Activated CD4-positive, alpha-beta T cell treated with anti-CD3 and anti-CD28 coated beads for 24 hours (primary cell): ENCODE data around the gene HIGD1C.
"Not testable (repeated sequence)": the region's sequence is repeated elsewhere in the genome, so short reads cannot be mapped to it uniquely, and the experiment has no call there.

Experiments
- DNase-seq, 2 donors: peaks; one replicate each; pipeline ENCODE4 v3.0.0-alpha.2; 2020; ENCODE audit warnings: low read depth in 2 of 2

The HIGD1C gene

DNA sequence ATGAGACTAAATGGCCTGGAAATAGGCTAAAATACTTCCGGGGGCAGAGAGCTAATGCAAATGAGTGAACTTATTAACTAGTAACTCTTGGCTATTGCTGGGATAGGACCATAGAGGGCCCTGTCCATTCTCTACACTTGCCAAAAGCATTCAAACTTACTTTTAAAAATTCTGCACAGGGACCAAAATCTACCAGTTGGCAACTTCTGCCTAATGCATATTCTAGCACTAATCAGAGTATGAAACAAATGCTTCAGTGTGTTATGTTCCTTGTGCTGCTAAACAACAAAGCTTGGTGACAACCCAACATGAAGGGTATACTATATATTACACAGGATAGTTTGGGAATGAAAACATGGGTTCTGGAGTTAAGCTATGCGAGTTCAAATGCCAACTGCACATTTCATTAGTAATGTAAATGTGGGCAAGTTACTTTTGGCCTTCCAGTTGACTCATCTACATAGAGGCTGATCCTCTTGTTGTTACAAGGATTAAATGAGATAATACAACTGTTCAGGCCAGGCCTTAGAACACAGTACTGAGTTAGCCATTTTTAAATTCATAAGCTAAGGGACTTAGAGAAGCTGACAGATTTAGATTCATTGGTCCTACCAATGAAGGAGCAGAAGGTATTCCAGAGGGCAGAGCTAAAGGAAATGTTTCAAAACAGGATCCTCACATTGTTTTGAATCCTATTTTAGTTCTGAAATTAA, 32.4 kb downstream of the HIGD1C start:
- DNase-seq, result no peak

DNA sequence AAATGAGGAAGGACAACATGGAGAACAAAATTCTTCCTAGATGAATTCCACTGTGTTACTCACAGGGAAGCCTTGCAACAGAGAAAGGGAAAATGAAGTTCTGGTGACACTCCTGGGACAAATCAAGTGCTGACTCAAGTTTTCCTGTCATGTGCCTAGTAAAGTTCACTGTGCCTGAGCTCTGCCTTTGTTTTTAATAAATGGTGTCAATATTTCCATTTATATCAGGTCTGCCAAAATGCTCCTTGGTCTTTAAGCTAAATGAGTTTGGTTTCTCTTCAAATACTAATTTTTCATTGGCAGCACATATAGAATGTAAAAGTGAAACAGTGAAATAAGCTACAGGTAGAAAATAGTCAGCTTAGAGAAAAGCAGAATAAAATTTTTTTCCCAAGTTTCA, 33.0 kb downstream of the HIGD1C start:
- DNase-seq, result no peak

DNA sequence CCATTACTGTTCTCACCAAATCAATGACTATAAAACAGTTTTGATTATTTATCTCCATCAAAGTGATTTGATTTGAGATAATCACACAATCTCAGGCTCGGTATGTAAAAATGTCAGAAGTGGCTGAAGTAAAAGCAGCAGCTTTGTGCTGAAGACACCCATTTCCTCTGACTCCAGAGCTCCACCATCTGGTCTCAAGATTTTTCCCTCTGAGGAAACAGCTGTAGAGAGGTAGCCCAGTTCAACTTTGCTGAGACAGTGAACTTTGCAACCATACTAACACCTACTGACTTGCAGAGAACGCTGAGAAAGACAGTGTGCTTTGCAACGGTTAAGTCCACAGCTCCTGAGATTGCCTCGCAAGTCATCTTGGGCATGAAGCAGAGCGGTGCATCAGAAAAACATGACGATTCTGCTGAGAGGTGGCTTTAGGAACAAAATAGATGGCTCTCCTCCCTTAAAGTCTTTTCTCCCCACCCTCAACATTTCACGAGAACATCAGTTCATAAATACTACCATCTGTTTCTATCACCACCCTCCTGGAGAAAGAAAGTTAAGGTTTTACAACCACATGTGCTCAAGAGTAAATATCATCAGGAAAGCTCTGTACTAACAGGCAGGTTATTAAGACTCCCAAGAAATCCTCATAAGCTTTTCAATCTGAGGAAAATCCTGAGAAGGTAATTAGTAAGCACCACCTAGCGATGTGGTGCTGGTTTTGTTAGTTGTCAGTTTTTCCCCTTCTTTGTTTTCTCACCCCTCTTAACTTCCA, 34.8 kb downstream of the HIGD1C start:
- no peak for DNase-seq

DNA sequence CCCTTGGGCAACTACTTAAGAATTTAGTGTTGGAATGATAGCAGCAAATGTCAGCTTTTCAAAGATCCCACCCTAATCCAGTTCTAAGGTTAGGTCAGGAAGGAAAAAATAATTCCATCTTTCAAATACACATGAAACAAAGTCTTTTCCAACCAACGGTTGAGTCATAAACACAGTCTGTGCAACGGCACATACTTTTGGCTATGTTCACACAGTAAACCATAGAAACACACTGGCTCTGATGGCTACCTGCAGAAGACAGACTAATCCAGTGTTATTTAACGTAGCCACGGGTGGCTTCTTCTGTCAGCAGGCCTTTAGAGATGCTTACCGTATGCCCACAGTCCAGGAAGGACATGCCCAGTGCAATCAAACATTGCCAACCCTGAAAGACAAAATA, 35.7 kb downstream of the HIGD1C start:
- no peak for DNase-seq

DNA sequence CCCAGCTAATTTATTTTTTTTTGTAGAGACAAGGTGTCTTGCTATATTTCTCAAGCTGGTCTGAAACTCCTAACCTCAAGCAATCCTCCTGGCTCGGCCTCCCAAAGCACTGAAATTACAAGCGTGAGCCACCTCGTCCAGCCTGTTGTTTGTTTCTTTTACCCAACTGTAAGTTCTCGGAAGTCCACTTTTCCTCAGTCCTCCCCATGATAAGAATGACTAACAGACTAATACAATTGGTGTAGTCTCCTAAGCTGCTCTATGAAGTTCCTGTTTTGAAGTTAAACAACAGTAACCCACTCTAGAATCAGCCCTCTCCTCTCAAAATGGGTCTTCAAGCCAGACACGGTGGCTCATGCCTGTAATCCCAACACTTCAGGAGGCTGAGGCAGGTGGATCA, 36.5 kb downstream of the HIGD1C start:
- no peak for DNase-seq

DNA sequence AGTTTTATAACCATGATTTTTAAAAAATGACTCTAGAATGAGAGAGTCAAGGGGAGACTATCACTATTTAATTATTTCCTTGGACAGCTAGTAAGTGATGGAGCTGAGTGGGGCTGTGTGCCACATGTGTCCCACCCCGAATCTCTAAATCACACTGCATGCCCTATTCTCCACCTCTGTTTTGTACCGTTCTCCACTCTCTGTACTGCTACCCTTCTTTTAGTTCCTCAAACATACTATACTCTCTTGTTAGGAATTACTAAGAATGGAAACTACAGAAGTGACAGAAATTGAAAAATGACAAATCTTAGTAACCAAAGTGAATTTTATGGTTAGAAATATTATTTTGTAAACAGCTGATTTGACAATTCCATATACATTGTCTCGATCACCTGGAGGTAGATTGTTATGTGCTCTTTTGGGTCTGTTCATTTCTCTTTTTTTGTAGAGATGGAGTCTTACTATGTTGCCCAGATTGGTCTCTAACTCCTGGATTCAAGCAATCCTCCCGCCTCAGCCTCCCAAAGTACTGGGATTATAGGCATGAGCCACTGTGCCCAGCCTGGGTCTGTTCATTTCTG, 37.9 kb downstream of the HIGD1C start:
- no peak for DNase-seq

DNA sequence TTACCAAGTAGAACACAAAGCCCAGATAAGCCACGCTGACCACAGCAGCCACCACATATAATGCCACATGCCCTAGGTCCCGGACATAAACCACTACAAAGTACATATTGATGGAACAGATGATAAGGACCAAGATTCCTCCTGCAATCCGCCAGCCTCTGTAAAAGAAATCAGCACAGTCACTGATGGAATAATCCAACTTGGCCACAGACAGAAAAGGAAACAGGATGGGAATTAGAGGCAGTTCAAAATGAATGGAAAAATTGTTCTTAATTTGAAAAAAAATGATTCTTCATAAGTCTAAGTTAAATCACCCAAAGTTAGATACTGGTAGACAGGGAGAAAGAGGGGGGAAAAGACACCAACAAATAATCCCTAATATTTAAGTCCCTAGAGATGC, 38.4 kb downstream of the HIGD1C start:
- DNase-seq, result no peak

DNA sequence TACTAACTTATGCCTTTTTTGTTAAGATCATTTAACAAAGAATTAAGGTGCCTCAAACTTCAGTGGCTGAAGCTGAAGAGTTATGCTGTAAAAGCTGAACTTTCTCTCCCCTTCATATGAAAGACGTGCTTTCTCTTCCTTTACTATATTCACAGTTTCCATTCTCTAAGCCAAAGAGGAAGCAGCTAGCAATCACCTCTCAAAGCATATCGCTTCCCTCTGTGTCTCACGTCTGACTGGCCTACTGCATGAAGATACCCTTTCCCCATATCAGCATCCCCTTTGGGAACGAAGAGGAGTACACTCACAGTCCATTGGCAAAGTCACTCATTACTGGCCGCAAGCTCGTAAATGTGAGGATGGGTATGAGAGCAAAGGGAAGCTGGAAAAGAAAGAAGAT, 38.9 kb downstream of the HIGD1C start:
- DNase-seq, result no peak

DNA sequence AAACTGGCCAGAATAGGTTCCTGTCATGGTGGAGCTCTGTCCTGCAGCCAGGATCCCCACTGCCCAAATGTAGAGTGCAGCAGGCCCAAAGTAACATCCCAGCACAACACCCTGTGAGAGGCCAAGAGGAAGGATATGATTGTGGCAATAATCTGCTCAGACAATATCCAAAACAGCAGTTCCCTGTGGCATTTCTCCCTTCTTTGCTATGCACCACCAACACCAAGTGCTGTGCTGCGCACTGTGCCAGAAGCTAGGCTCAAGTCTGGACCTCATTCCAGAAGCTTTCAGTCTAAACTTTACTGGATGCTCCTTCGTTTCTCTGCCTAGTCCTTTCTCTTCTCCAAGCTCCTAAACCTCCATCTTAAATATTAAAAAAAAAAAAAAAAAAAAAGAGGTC, 40.5 kb downstream of the HIGD1C start:
- DNase-seq, result no peak

DNA sequence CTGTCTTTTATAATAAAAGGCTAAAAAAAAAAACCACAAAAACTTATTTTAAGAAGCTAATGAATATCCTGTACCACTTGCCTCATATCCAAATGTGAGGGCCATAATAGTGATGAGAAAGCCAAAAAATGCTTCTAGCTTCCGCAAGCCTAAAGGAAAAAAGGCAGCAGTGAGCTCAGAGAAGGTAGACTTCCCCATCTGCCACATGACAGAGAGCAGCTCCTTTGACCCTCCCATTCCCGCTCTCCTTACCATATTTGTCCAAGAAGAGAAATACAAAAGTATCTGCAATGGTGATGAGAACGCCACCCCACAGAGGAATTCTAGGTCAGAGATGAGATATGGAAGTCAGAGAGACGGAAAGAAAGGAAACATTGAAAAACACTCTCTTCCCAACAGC, 46.7 kb downstream of the HIGD1C start:
- no peak for DNase-seq

DNA sequence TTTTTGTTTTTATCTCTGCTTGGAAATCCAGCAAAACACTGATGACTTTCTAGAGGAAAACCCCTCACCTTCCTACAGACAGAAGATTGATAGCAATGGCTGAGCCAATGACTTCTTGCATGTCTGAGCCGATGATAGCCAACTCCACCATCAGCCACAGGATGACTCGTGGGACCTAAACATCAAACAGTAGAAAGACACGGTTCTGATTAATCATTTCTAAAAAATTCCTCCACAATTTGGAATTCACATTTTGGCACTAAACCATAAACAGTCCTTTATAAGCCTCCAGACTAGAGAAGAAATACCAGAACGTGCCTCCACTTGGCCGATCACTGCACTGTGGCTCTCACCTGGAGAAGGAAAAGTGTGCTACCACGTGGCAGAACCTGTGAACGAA, 47.9 kb downstream of the HIGD1C start:
- no peak for DNase-seq

DNA sequence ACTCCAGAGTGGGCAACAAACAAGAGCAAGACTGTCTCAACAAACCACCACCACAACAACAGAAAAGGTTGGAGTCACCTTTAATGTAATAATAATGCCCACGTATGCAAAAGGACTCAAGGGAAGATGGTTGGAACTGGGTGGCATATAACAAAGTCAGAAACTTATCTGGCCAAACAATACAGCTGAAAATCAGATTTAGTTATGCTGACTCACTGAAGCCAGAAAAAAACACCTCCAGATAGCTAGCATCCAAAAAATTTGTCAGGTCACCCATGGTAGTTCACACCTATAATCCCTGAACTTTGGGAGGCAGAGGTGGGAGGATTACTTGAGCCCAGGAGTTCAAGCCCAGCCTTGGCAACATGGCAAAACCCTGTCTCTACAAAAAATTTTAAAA, 49.5 kb downstream of the HIGD1C start:
- DNase-seq, result no peak

DNA sequence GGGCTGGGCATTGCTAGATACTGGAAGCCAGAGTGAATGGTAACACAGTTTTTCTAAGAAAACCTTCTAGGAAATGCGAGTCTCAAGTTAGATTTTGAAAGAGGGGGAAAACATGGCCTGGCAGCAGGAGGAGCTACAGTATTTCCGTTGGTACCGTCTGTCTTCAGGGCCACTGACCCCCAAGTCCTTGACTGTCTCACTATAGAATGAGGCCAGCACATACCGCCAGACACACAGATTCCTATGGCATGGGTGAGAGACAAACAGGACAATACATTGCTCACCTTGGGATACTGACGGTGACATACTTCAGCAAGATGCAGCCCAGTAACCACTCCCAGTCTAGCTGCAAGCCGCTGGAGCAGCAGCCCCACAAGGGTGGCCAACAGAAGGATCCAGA, 52.2 kb downstream of the HIGD1C start:
- DNase-seq, result no peak

DNA sequence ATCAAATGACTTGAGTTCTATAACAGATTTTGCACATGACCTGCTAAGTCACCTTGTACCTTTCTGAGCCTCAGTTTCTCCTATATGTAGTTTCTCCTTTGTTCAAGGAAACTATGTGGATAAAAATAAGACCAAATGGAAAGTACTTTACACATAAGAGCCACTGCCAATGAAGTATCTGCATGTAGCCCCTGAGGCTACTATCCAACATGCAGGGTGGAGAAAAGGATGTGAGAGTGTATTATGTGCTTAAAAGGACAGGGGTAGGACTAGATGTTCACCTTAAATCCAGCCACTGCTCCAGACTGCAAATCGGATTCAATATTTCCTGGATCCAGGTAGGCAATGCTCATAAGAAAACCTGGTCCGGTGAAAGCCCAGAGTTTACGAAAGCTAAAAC, 52.7 kb downstream of the HIGD1C start:
- DNase-seq, result no peak

DNA sequence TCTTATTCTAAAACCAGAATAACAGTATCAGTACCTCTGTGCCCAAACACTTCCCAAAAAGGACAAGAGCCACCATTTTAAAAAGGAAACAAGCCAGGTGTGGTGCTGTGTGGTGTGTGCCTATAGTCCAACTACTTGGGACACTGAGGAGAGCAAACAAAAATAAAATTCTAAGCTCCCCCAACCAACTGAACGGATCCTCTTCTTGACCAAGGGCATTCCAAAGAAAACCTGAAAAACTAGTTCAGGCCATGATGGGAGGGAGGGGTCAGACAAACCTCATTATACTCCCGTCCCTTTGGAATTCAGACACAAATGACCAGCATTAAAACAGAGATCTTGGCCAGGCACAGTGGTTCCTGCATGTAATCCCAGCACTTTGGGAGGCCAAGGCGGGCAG, 53.3 kb downstream of the HIGD1C start:
- DNase-seq, result no peak

DNA sequence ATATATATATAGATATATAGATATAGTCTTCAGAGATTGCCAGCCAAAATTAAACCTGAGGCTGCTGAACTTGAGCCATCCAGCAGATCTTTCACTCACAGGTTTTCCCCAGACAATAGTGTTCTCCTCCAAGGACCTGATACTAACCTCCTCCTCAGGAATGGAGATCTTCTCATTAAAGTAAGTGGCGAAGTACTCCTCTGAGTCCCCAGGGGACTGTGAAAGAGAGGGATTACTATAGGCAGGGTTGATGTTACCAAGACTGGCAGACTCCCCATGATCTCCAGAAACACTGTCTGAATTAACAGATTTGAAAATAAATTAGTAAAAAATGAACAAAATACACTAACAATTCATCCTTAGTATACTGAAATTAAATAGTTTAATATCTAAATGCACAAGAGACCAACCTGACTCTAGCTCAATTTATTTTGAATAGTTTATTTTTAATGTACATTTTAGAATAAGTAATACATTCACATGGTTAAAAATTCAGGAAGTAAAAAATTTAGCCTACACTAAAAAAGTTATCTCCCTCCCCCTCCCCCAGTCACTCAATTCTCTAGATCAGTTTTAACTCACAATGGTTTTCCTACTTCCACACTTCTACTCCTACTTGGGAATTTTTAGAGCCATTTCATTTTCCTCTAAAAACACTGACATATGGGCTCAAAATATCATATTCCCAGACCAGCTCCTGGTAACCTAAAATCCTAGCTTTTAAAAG, 56.1 kb downstream of the HIGD1C start:
- no peak for DNase-seq

DNA sequence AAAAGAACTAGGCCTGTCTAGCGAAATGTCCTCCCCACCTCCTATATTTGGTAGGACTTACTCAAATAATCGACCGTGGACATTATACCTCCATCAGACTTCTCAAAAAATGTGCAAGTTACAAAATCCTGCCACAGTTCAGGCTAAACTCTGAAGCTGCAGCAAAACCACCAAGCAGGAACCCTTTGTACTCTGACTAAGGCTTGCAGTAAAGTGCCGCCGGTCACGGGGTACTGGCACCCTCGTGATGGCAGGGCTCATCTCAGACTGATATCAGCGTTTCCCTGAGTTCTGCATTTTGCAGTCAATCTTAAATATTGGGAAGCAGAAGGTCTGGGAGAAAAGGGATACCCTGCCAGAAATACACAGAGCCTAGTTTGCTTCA, 56.7 kb downstream of the HIGD1C start:
- peak in 1 of 2 donors; percentile 23 for DNase-seq

DNA sequence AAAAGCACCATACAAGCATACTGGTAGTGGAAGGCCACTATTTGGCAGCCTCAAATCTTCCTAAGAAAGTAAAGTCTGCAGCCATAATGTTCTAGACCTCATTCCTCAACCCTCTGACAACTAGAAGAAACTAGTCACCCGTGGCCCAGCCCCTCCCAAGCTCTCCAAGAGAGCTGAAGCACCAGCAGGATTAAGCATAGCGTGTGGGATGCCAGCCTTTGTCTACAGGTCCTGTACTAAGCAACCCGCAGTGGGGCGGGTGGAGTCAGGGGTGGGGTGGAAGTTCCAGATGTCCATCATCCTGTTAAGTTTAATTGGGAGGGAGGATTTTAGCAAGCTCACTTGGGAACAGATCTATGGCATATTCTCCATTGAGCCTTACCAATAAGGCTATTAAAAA, 59.6 kb downstream of the HIGD1C start:
- DNase-seq, result no peak

DNA sequence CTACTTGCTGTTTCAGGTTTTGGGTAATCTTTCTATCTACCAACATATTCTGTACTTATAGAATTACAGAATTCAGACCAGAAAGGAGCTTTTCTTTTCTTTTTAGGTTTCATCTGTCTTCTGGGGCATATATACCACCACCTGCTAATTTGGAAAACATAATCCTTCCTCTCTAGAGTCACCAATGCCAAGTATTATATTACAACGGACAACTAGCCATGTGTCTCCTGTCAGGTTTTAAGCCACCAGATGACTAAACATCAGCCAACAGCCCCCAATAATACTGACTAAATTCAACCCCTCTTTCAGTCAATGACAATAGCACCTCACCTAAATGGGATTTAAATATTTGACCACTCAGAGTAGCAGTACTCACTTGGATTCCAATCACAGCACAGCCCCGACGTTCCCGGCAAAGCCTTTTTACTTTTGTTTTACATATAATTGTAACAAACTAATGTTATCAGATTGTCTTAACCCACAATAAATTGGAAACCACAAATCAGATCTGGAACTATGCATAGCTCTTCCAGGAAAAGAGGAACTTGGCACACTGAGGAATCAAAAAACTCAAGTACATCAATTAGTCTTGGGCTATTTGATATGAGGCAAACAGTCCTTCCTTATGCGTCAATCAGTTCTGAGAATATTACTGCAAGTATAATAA, 60.4 kb downstream of the HIGD1C start:
- no peak for DNase-seq

DNA sequence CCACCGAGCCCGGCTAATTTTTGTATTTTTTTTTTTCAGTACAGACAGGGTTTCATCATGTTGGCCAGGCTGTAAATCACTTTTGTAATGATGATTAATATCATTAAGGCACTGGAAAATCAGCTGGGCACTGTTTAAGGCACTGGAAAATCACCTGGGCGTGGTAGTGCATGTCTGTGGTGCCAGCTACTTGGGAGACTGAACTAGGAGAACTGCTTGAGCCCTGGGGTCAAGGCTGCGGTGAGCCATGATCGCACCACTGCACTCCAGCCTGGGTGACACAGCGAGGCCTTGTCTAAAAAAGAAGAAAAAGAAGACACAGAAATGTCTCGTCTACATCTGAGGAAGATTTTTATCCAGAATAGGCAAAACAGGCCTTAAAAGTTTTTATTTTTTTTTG, 61.1 kb downstream of the HIGD1C start:
- no peak for DNase-seq

DNA sequence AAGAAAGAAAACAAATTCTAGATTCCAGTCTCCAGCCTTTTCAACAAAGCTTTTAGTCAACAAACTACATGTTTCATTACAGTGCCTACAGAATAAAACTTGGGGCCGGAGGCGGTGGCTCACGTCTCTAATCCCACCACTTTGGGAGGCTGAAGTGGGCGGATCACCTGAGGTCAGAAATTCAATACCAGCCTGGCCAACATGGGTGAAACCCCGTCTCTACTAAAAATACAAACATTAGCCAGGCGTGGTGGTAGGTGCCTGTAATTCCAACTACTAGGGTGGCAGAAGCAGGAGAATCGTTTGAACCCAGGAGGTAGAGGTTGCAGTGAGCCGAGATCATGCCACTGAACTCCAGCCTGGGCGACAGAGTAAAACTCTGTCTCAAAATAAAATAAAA, 62.1 kb downstream of the HIGD1C start:
- DNase-seq, result not testable (repeated sequence)

DNA sequence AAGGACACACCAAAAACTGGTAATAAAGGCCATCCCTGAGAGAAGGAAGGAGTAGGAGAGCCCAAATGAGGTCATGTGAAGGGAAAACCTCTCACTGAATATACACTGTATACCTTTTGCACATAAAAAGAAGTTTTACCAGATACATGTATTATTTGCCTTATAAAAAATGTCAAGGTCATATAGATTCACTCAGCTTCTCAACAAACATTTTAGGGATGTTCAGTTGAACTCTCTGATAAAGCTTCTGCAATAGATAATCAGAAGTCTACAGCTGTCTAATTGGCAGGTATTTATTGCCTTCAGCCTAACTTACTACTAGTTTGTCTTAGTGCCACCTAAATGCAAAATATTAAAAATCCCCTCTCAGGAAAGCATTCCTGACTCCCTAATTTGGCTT, 65.1 kb downstream of the HIGD1C start:
- no peak for DNase-seq
